Left kidney (tissue), 8 donors: ENCODE measurements around the gene IREB2. TPM values are rescaled to one million over a fixed set of nuclear protein-coding genes. Genes with fewer than 3 reads are reported as not detected.
"Not testable (repeated sequence)": the region's sequence is repeated elsewhere in the genome, so short reads cannot be mapped to it uniquely, and the experiment has no call there.

Experiments used
- DNase-seq: peaks from one replicate; pipeline ENCODE4 v3.0.0-alpha.2; 2013
- long read RNA-seq, 8 donors: transcript quantifications; one replicate each; lab custom pipeline, GENCODE V29; 2026
- polyA plus RNA-seq: library from polyadenylated mRNA; unstranded; fragments of 120-200 nt; gene quantifications from one replicate; pipeline ENCODE4 v1.2.1, GENCODE V29; 2013; ENCODE audit not compliant: insufficient read length

The IREB2 gene
- 86.9 TPM for polyA plus RNA-seq
- long read RNA-seq, donor 1, full-length matches to known transcripts: 5 of 5 reads
- long read RNA-seq, donor 1, partial matches to known transcripts: 0 of 5 reads
- long read RNA-seq, donor 1, other reads (novel, unspliced or antisense): 0 of 5 reads
- long read RNA-seq, donor 2, full-length matches to known transcripts: 9 of 9 reads
- long read RNA-seq, donor 2, partial matches to known transcripts: 0 of 9 reads
- long read RNA-seq, donor 2, other reads (novel, unspliced or antisense): 0 of 9 reads
- long read RNA-seq, donor 3, full-length matches to known transcripts: 5 of 5 reads
- long read RNA-seq, donor 3, partial matches to known transcripts: 0 of 5 reads
- long read RNA-seq, donor 3, other reads (novel, unspliced or antisense): 0 of 5 reads
- long read RNA-seq, donor 4: 0 reads
- long read RNA-seq, donor 5, full-length matches to known transcripts: 8 of 8 reads
- long read RNA-seq, donor 5, partial matches to known transcripts: 0 of 8 reads
- long read RNA-seq, donor 5, other reads (novel, unspliced or antisense): 0 of 8 reads
- long read RNA-seq, donor 6, full-length matches to known transcripts: 9 of 9 reads
- long read RNA-seq, donor 6, partial matches to known transcripts: 0 of 9 reads
- long read RNA-seq, donor 6, other reads (novel, unspliced or antisense): 0 of 9 reads
- long read RNA-seq, donor 7, full-length matches to known transcripts: 4 of 4 reads
- long read RNA-seq, donor 7, partial matches to known transcripts: 0 of 4 reads
- long read RNA-seq, donor 7, other reads (novel, unspliced or antisense): 0 of 4 reads
- long read RNA-seq, donor 8, full-length matches to known transcripts: 4 of 4 reads
- long read RNA-seq, donor 8, partial matches to known transcripts: 0 of 4 reads
- long read RNA-seq, donor 8, other reads (novel, unspliced or antisense): 0 of 4 reads

- DNase-seq: peak; percentile 99
Observed at GRCh38 chr15:78437762-78438618, at the start of gene IREB2. Gene IREB2, plus strand, starts transcription at chr15:78438216. Its CDS starts 122 bp downstream, at chr15:78438338.

- DNase-seq: no peak
Observed at GRCh38 chr15:78388865-78389264, 49.2 kb upstream of the IREB2 start.

- no peak for DNase-seq
Observed at GRCh38 chr15:78389322-78389721, 48.7 kb upstream of the IREB2 start.

- DNase-seq: no peak
Observed at GRCh38 chr15:78389738-78390137, 48.3 kb upstream of the IREB2 start.

GRCh38 chr15:78390242-78390641, 47.8 kb upstream of the IREB2 start:
- no peak for DNase-seq

GRCh38 chr15:78390826-78391225, 47.2 kb upstream of the IREB2 start:
- DNase-seq: no peak

GRCh38 chr15:78391781-78392180, 46.2 kb upstream of the IREB2 start:
- no peak for DNase-seq

- no peak for DNase-seq
Observed at GRCh38 chr15:78392430-78392829, 45.6 kb upstream of the IREB2 start.

- DNase-seq: no peak
Observed at GRCh38 chr15:78393137-78393536, 44.9 kb upstream of the IREB2 start.

- DNase-seq: no peak
Observed at GRCh38 chr15:78394026-78394425, 44.0 kb upstream of the IREB2 start.

- DNase-seq: no peak
Observed at GRCh38 chr15:78394981-78395616, 42.9 kb upstream of the IREB2 start.

GRCh38 chr15:78396186-78396814, 41.7 kb upstream of the IREB2 start:
- no peak for DNase-seq

GRCh38 chr15:78396976-78397375, 41.0 kb upstream of the IREB2 start:
- DNase-seq: no peak

- no peak for DNase-seq
Observed at GRCh38 chr15:78397382-78397781, 40.6 kb upstream of the IREB2 start.

- no peak for DNase-seq
Observed at GRCh38 chr15:78398076-78398825, 39.8 kb upstream of the IREB2 start.

- no peak for DNase-seq
Observed at GRCh38 chr15:78399091-78399490, 38.9 kb upstream of the IREB2 start.

- no peak for DNase-seq
Observed at GRCh38 chr15:78402061-78402610, 35.9 kb upstream of the IREB2 start.

GRCh38 chr15:78404125-78404524, 33.9 kb upstream of the IREB2 start:
- no peak for DNase-seq

GRCh38 chr15:78404796-78405195, 33.2 kb upstream of the IREB2 start:
- not testable (repeated sequence) for DNase-seq
